HFFc6 (cell line): ENCODE data around the gene MPIG6B. TPM values are rescaled to one million over a fixed set of nuclear protein-coding genes. Genes with fewer than 3 reads are reported as not detected.

Experiments used
- DNase-seq: peaks from one replicate; pipeline ENCODE4 v3.0.0-alpha.2; 2018
- H3K27ac Mint-ChIP-seq: 2 replicates; pipeline ENCODE4 v1.8.0; 2020; ENCODE audit warnings: mild to moderate bottlenecking, mixed read lengths
- H3K27me3 Mint-ChIP-seq: 2 replicates; pipeline ENCODE4 v1.8.0; 2021; ENCODE audit warnings: mild to moderate bottlenecking, moderate library complexity, mixed read lengths; ENCODE audit not compliant: insufficient read depth
- H3K36me3 Mint-ChIP-seq: 2 replicates; pipeline ENCODE4 v1.8.0; 2021; ENCODE audit warnings: low read depth, mixed read lengths
- H3K4me1 Mint-ChIP-seq: 2 replicates; pipeline ENCODE4 v1.8.0; 2020; ENCODE audit warnings: low read depth, mixed read lengths
- H3K4me3 Mint-ChIP-seq: 2 replicates; pipeline ENCODE4 v1.8.0; 2020; ENCODE audit warnings: mild to moderate bottlenecking, moderate library complexity, mixed read lengths
- H3K9me3 Mint-ChIP-seq: 2 replicates; pipeline ENCODE4 v1.8.0; 2020; ENCODE audit warnings: mild to moderate bottlenecking, mixed read lengths
- CTCF ChIP-seq: fragments of 200-600 bp; sonication (generic); IDR thresholded peaks from 2 replicates; pipeline ENCODE4 v1.5.0; 2021; ENCODE audit warnings: antibody characterized with exemption, mild to moderate bottlenecking
- total RNA-seq, 6 experiments: library from RNA; stranded (reverse); fragmentation: NEBNext Ultra II Directional; extraction: Animal tissue kit (Norgen Biotek cat#: 25700); gene quantifications; 2 replicates in 1 of 6; 3 replicates in 5 of 6; pipeline ENCODE4 v1.2.3, GENCODE V29; 2021

The MPIG6B gene
- total RNA-seq, 6 experiments from 2014 or later, result not detected

DNA sequence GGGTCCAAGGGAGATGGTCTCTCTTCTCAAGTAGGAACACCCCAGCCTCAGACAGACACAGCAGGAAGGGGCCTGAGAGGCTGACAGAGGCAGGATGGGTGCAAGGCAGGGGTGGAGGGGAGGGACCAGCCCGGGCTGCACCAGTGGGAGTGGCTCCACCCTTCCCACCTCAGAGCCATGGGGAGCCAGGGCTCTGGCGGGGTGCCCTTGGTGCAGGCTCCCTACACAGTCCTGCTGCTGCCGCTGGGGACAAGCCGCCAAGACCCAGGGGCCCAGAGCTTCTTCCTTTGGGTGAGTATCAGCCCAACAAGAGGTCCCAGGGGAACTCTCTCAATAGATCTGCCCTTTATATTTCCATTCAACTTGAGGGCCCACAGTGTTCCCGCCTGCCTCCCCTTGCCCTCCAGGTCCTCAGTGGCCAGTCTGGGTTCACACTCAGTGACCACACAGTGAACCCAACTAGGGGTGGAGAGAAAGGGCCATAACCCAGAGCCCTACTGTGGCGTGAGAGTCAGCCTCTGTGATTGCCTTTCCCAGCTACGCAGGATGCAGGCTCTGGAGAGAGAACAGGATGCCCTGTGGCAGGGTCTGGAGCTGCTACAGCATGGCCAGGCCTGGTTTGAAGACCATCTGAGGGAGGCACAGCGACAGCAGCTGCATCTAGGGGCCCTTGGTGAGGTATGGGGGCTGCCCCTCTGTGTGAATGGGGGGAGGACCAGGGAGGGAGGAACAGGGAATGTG lies 39.9 kb downstream of the MPIG6B start:
- Mint-ChIP-seq H3K36me3 (peaks cover 7% of the 10 kb centered on the region; the same call in 1 of the 2 replicates), H3K4me3 (peak overlapping the region; percentile 0; the same call in 1 of the 2 replicates), H3K27me3 (no peaks in the 10 kb centered on the region; the same call in 1 of the 2 replicates), H3K4me1 (peaks cover 29% of the 10 kb centered on the region), H3K9me3 (no peaks in the 10 kb centered on the region), H3K27ac (peak overlapping the region; percentile 58)
- no peak for TF ChIP-seq CTCF
- DNase-seq, result no peak

DNA sequence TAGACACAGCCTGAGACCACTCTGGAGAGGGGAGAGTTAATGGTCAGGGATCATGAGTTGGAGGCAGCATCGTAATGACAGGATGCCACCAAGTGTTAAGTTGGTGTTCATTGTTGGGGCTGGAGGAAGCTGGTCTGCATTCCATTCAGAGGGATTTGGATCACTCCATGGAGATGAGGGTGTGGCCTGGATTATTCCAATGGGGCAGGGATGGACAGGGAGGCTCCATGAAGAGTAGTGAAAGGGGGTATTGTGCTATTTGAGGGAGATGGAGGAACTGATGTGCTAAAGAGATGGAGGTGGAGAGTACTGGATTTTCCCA lies 40.4 kb downstream of the MPIG6B start:
- Mint-ChIP-seq H3K4me3 (peak overlapping the region; percentile 0; the same call in 1 of the 2 replicates), H3K36me3 (peaks cover 7% of the 10 kb centered on the region; the same call in 1 of the 2 replicates), H3K27ac (peak overlapping the region; percentile 58), H3K27me3 (no peaks in the 10 kb centered on the region; the same call in 1 of the 2 replicates), H3K4me1 (peaks cover 29% of the 10 kb centered on the region), H3K9me3 (no peaks in the 10 kb centered on the region)
- peak; percentile 73 for DNase-seq
- TF ChIP-seq CTCF, result no peak

DNA sequence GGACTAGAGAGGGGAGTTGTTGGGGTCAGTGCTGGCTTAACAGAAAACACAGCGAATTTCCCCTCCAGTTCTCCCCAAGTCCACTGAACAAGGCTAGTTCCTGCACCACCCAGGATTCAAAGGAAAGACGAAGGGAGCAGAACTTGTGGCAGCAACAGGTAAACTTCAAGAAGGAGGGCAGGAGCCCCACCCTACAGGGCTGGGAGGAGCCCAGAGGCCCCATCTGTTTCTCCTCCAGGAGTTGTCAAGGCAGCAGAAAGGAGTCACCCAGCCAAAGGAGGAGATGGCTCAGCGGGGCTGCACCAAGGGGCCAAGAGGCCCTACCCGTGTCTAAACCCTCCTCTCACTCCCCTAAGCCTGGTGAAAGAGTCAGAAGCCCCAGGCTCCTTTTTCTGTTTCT lies 41.0 kb downstream of the MPIG6B start:
- Mint-ChIP-seq H3K4me1 (peaks cover 29% of the 10 kb centered on the region), H3K9me3 (no peaks in the 10 kb centered on the region), H3K4me3 (no peak overlapping the region), H3K36me3 (peaks cover 7% of the 10 kb centered on the region; the same call in 1 of the 2 replicates), H3K27ac (peak overlapping the region; percentile 58), H3K27me3 (no peaks in the 10 kb centered on the region; the same call in 1 of the 2 replicates)
- TF ChIP-seq CTCF, result no peak
- DNase-seq, result no peak

GRCh38 chr6:31765559-31765909 lies 42.4 kb downstream of the MPIG6B start:
- Mint-ChIP-seq H3K27me3 (no peaks in the 10 kb centered on the region; the same call in 1 of the 2 replicates), H3K36me3 (peaks cover 2% of the 10 kb centered on the region; the same call in 1 of the 2 replicates), H3K4me3 (no peak overlapping the region), H3K4me1 (peaks cover 29% of the 10 kb centered on the region), H3K9me3 (no peaks in the 10 kb centered on the region), H3K27ac (no peak overlapping the region)
- no peak for TF ChIP-seq CTCF
- DNase-seq, result no peak

DNA sequence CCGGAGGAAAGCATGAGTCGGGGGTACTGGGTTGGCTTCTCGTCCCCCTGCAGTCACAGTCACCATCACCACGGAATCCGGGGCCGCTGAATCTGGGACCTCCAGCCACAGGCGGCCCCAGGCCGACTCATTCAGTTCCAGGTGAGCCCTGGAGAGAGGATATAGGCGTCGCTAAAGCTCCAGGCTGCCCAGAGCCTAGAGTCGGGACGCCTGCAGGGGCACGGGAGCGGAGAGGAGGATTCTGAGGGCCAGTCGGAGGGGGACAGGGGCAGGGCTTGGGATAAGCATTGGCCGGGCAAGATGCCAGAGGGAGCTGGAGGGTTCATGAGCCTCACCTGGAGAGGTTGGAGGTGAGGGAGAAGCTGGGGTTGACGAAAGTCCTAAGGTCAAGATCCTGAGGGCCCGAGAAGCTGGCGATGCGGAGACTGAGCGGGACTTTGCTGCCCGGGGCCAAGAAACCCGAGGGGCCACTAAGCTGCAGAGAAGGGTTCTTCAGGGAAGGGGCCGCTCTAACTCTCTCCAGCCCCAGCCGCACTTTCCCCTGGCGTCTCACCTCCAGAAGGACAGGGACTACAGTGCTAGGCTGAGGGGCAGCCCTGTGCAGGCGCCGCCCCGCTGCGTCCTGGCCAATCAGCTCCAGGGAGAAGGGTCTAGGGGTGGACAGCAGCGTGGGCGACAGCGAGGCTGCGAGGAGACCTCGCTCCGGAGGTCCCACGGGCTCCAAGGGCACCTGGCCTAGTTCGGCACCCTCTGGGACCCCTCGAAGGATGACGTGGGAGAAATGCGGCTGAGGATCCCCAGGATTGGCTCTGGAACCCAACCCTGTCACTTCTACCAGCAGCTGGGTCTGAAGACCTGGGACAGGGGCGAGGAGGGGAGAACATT lies 43.0 kb downstream of the MPIG6B start:
- no peak; the same call in 1 of the 2 replicates for TF ChIP-seq CTCF
- DNase-seq, result no peak
- no peaks in the 10 kb centered on the region; the same call in 1 of the 2 replicates for H3K27me3 Mint-ChIP-seq
- H3K4me3 Mint-ChIP-seq, result peak overlapping the region; percentile 60
- H3K4me1 Mint-ChIP-seq, result peaks cover 29% of the 10 kb centered on the region
- no peaks in the 10 kb centered on the region; the same call in 1 of the 2 replicates for H3K36me3 Mint-ChIP-seq
- H3K9me3 Mint-ChIP-seq, result no peaks in the 10 kb centered on the region
- H3K27ac Mint-ChIP-seq, result no peak overlapping the region
